ENCODE measurements around the gene NUP205.
"Not testable (repeated sequence)": the region's sequence is repeated elsewhere in the genome, so short reads cannot be mapped to it uniquely, and the experiment has no call there.

The NUP205 gene

DNA sequence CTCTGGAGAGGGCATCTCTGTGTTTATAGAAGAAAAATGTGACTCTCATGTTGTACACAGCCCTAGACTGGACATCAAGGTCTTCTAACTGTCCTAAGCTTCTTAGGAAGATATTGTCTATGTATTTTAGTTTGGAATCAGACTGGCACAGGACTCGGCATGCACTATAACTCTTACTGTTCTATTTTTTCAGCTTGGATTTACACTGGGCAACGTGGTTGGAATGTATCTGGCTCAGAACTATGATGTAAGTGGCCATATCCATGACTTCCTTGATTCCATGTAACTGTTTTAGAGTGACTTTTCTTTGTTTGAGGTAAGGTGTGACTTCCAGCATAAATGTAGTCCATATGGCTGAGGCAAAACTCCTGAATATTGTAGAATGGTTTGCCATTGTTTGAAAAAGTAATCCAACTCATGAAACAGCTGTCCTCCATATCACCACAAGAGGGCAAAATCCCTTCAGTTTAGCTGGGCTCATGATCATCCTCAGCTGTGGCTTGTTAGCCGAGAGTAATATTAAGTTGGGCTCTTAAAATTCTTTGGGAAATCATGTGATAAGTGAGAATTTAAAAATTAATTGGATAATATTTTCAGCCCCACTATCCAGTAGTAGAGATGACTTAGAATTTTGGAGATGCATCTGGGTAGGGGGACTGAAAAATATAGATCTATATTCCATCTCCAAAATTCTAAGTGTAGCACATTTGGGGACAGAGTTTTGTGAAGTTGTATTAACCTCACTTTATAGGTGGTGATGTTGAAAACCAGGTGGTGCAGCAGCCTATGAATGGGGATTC is 115.0 kb downstream of the NUP205 start:
- peak; percentile 33 for DNase-seq

GRCh38 chr7:135673360-135673706 is 115.6 kb downstream of the NUP205 start:
- DNase-seq: peak; percentile 87

GRCh38 chr7:135678612-135679575 is 121.2 kb downstream of the NUP205 start:
- no peak for DNase-seq

GRCh38 chr7:135681762-135682161 is 124.0 kb downstream of the NUP205 start:
- DNase-seq: no peak

GRCh38 chr7:135682191-135682590 is 124.5 kb downstream of the NUP205 start:
- no peak for DNase-seq

GRCh38 chr7:135683609-135684008 is 125.9 kb downstream of the NUP205 start:
- DNase-seq: no peak

- DNase-seq: no peak
Measured at GRCh38 chr7:135684136-135684535, 126.4 kb downstream of the NUP205 start.

DNA sequence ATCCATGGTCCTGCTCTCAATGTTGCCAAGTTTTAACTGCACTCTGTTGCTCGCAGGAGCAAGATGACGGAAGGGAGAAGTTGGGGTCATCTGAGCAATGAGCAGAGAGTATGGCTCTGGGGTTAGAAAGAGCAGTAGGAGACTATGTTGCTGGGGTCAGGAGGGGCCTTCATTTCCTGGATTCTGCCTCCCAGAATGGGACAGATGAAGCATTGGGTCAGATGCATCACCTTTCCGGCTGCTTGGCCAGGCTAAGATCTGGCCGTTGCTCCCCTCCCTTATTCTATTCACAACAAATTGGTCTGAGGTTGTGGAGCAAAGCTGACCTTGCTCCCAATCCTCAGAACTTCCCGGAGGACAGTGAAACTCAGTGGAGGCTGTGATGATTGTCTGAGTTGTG is 127.0 kb downstream of the NUP205 start:
- DNase-seq: no peak

DNA sequence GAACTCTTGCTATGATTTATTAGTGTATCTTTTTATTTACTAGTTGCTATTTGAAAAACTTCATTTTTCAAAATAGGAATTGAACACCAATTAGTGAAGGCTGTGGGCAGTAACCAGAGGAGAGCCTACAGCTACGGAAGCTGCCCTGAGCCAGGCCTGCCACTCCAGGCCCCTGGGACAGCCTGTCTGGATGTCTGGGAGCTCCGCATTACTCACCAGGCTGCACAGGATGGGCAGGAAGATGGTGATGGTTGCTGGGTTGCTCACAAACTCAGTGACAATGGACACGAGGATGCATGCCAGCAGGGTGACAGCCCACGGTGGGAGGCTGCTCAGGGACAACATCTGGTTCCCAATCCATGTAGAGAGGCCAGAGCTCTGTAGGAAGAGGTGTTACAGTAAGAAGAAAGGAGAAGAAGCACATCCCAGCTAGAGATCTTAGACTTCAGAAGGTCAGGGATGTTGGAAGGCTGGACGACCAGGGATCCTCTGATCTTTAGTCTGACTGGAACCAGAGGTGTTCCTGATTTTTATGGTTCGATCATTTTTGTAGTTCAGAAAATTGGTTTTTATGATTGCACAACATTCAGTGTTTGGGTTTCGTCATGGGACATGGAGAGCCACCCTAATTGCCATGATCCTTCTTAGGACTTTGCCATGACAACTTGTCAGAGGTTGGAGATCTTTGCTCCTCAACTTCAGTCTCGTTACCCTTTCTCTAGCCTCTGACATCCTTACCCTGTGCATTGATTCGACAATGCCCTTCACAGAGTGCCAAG is 127.8 kb downstream of the NUP205 start:
- DNase-seq: peak; percentile 20

- DNase-seq: no peak
Measured at GRCh38 chr7:135687466-135687865, 129.7 kb downstream of the NUP205 start.

DNA sequence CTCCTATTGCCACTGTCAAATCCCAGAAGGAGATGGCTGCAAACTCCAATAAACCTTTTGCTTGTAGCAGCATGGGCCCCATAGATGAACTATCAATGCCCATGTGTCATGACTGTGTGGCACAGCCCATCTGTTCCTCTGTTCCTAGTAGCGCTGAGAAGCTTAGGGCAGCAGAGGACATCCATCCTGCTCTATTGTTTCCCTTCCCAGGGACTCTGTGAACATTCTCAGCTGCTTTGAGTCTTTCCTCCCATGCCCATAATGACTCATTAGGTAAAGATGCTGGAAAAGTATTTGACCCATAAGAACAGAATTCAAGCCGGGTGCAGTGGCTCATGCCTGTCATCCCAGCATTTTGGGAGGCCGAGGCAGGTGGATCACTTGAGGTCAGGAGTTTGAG is 132.8 kb downstream of the NUP205 start:
- DNase-seq: no peak

DNA sequence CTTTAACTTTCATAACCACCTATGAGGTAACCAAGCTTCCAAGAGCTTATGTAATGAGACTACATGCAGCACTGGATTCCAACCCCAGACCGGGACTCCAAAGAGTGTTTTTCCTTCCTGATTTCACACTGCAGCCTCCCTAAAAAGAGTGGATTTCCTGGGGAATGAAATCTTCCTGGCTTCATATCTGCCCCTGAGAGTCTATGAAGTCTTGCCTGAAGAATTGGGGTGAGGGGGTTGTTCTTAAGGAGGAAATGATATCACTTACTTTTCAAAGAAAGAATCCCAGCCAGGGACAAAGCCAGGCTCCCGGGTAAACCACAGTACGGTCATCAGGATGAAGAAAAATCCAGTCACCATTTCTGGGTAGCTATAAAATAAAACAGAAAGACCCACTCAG is 134.3 kb downstream of the NUP205 start:
- peak; percentile 32 for DNase-seq

DNA sequence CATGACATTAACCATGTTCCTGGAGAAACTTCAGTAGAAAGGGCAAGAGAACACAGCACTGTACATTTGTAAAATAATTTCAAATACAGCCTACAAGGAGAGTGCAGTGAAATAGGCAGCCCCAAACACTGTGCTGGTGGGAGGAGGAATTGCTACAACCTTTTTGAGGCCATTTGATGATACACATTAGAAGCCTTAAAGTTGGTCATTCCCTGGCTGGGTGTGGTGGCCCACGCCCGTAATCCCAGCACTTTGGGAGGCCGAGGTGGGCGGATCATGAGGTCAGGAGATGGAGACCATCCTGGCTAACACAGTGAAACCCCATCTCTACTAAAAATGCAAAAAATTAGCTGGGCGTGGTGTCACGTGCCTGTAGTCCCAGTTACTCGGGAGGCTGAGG is 134.9 kb downstream of the NUP205 start:
- DNase-seq: not testable (repeated sequence)

- no peak for DNase-seq
Measured at GRCh38 chr7:135693558-135693957, 135.8 kb downstream of the NUP205 start.

DNA sequence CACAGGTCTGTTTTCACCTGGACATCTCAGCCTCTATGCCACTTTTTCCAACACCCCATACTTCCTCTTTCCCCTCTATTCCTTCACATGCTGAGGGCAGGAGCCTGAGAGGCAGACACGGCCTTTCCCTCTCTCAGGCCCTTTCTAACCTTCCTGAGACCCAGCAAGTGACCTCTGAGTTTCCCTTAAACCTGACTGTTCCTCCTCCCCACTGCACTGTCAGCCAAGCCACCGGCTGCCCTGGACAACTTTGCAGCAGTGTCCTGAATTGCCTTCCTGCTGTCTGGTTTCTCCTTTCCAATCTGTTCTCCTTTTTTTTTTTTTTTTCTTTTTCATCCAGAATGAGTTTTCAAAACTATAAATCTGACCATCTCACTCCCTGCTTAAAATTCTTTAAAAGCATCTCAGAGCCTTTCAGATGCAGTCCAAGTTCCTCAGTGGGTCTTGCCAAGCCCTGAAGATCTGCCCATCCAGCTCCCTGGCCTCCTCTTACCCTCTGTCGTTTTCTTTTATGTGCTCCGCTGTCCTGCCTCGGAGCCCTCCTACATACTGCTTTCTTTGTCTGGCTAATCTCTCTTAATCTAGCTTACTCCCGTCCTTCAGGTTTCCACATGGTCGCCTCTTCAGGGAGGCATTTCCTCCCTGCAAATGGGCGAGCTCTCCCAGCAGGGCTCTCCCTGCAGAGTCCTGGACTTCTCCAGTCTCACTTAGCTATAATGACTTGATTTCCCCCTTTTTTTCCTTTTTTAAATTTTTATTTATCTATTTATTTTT is 139.7 kb downstream of the NUP205 start:
- DNase-seq: no peak

Measured in MV-4-11 (cell line).